Loucy (cell line): ENCODE data around the gene LRRC72.
"Not testable (repeated sequence)": the region's sequence is repeated elsewhere in the genome, so short reads cannot be mapped to it uniquely, and the experiment has no call there.

Experiments used
- H2AFZ ChIP-seq: fragments of 200-600 bp; sonication (generic); 2 replicates; pipeline ENCODE4 v1.6.0; 2016; ENCODE audit warnings: antibody characterized with exemption, mild to moderate bottlenecking, low read length, moderate library complexity
- H3F3A ChIP-seq: fragments of 200-600 bp; 2 replicates; pipeline ENCODE4 v1.6.0; 2016; ENCODE audit warnings: antibody characterized with exemption, low read depth, mild to moderate bottlenecking
- H3K27me3 ChIP-seq: fragments of 200-600 bp; sonication (generic); 2 replicates; pipeline ENCODE4 v1.6.1; 2014; ENCODE audit warnings: low read length, mild to moderate bottlenecking; ENCODE audit not compliant: insufficient read depth, poor library complexity, severe bottlenecking
- H3K36me3 ChIP-seq: fragments of 200-600 bp; sonication (generic); 2 replicates; pipeline ENCODE4 v1.6.1; 2016; ENCODE audit warnings: low read length; ENCODE audit not compliant: insufficient read depth
- H3K4me1 ChIP-seq: fragments of 200-600 bp; sonication (generic); 2 replicates; pipeline ENCODE4 v1.5.1; 2014; ENCODE audit warnings: low read length, mild to moderate bottlenecking; ENCODE audit not compliant: insufficient read depth, poor library complexity, severe bottlenecking
- H3K4me2 ChIP-seq: fragments of 200-600 bp; sonication (generic); 2 replicates; pipeline ENCODE4 v1.6.0; 2014; ENCODE audit warnings: antibody characterized with exemption, low read length, low read depth, mild to moderate bottlenecking; ENCODE audit not compliant: poor library complexity, severe bottlenecking
- H3K4me3 ChIP-seq: fragments of 200-600 bp; sonication (generic); 2 replicates; pipeline ENCODE4 v1.5.1; 2014; ENCODE audit warnings: low read length, mild to moderate bottlenecking, mixed read lengths; ENCODE audit not compliant: poor library complexity, severe bottlenecking
- H3K79me2 ChIP-seq: fragments of 200-600 bp; sonication (generic); 2 replicates; pipeline ENCODE4 v1.6.1; 2014; ENCODE audit warnings: low read length; ENCODE audit not compliant: insufficient read depth
- H3K9ac ChIP-seq: fragments of 200-600 bp; sonication (generic); 2 replicates; pipeline ENCODE4 v1.6.0; 2014; ENCODE audit warnings: mild to moderate bottlenecking, low read depth, low read length, moderate library complexity; ENCODE audit not compliant: poor library complexity, severe bottlenecking
- H3K9me2 ChIP-seq: fragments of 200-600 bp; sonication (generic); replicated peaks from 2 replicates; pipeline ENCODE4 v1.6.1; 2016; ENCODE audit warnings: low read depth, low read length, mixed read lengths
- H3K9me3 ChIP-seq: fragments of 200-600 bp; sonication (generic); 2 replicates; pipeline ENCODE4 v1.6.1; 2014; ENCODE audit warnings: mild to moderate bottlenecking, antibody characterized with exemption, low read length, low read depth; ENCODE audit not compliant: insufficient read depth
- H4K20me1 ChIP-seq: fragments of 200-600 bp; sonication (generic); 2 replicates; pipeline ENCODE4 v1.6.0; 2014; ENCODE audit warnings: antibody characterized with exemption, low read length, mild to moderate bottlenecking; ENCODE audit not compliant: insufficient read depth, poor library complexity, severe bottlenecking
- EZH2phosphoT487 ChIP-seq: fragments of 200-600 bp; IDR thresholded peaks from 2 replicates; pipeline ENCODE4 v1.6.1; 2018; ENCODE audit warnings: antibody characterized with exemption, mild to moderate bottlenecking, moderate library complexity, borderline replicate concordance
- TF ChIP-seq, protein P1 (sequence below): fragments of 200-600 bp; sonication (generic); conservative IDR thresholded peaks from 2 replicates; pipeline ENCODE4 v1.5.1; 2014; ENCODE audit warnings: mild to moderate bottlenecking, antibody characterized with exemption, low read length

LRRC72 gene

GRCh38 chr7:16594061-16594460, 67.4 kb downstream of the LRRC72 start:
- Histone ChIP-seq H2AFZ (no peak overlapping the region), H3K9ac (no peak overlapping the region), H3K79me2 (no peaks in the 10 kb centered on the region), H3K4me2 (no peak overlapping the region), H3K9me2 (no peaks in the 10 kb centered on the region), H3K9me3 (no peaks in the 10 kb centered on the region), H4K20me1 (no peaks in the 10 kb centered on the region), H3K4me3 (no peak overlapping the region), H3K27me3 (no peaks in the 10 kb centered on the region), H3F3A (no peaks in the 10 kb centered on the region), H3K4me1 (peaks cover 6% of the 10 kb centered on the region), H3K36me3 (no peaks in the 10 kb centered on the region)
- TF ChIP-seq, protein P1, sequence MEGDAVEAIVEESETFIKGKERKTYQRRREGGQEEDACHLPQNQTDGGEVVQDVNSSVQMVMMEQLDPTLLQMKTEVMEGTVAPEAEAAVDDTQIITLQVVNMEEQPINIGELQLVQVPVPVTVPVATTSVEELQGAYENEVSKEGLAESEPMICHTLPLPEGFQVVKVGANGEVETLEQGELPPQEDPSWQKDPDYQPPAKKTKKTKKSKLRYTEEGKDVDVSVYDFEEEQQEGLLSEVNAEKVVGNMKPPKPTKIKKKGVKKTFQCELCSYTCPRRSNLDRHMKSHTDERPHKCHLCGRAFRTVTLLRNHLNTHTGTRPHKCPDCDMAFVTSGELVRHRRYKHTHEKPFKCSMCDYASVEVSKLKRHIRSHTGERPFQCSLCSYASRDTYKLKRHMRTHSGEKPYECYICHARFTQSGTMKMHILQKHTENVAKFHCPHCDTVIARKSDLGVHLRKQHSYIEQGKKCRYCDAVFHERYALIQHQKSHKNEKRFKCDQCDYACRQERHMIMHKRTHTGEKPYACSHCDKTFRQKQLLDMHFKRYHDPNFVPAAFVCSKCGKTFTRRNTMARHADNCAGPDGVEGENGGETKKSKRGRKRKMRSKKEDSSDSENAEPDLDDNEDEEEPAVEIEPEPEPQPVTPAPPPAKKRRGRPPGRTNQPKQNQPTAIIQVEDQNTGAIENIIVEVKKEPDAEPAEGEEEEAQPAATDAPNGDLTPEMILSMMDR = no peak
- TF ChIP-seq EZH2phosphoT487 = no peak

DNA sequence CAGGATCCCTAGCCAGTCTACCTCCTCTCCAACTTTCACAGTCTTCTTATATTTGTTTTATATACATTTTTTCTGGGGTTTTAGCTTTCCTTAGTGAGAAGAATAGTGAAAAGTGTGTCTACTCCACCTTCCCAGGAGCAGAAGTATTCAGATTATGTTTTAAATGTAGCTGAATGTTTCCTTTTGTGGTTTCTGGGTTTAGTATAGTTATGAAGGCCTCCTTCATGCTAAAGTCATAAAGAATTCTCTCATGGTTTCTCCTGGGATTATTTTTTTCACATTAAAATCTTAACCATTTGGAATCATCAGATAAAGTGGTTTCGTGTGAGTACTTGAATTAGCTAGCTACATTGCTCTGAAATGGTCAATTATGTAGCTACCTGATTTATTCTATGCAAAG, 68.1 kb downstream of the LRRC72 start:
- Histone ChIP-seq H3K36me3 (peaks cover 2% of the 10 kb centered on the region; the same call in 1 of the 2 replicates), H3K27me3 (no peaks in the 10 kb centered on the region), H3K9me3 (no peaks in the 10 kb centered on the region), H4K20me1 (no peaks in the 10 kb centered on the region), H3K4me1 (peaks cover 6% of the 10 kb centered on the region), H3K4me2 (no peak overlapping the region), H3F3A (no peaks in the 10 kb centered on the region), H3K79me2 (no peaks in the 10 kb centered on the region), H2AFZ (no peak overlapping the region), H3K9me2 (no peaks in the 10 kb centered on the region), H3K9ac (no peak overlapping the region), H3K4me3 (no peak overlapping the region)
- TF ChIP-seq, protein P1 = no peak
- TF ChIP-seq EZH2phosphoT487 = no peak

GRCh38 chr7:16595596-16595995, 69.0 kb downstream of the LRRC72 start:
- H3K27me3 ChIP-seq, H4K20me1 ChIP-seq, H3K4me2 ChIP-seq, H3K79me2 ChIP-seq, H3K9ac ChIP-seq, H2AFZ ChIP-seq, H3F3A ChIP-seq, H3K9me3 ChIP-seq, H3K4me1 ChIP-seq, H3K4me3 ChIP-seq, H3K9me2 ChIP-seq: not testable (repeated sequence)
- peaks cover 11% of the 10 kb centered on the region; the same call in 1 of the 2 replicates for H3K36me3 ChIP-seq

DNA sequence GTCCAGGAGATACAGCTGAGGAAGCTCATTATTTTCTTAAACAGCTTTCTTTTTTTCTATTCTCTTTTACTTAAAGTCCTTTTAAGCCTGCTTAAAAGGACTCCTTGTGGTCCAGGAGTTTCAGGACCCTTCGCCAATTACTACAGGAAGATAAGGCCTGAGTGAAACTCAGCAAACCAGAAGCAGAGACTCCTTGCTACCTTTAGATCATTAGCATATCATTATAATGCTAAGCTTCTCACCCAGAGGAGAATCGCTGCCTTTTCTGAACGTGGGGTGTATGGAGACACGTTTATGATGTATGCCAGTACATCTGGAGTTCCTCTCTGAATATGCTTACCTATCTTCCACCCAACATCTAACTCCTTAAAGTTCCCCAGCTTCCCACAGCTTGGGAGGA, 71.4 kb downstream of the LRRC72 start:
- Histone ChIP-seq H3K9me3 (no peaks in the 10 kb centered on the region), H2AFZ (no peak overlapping the region), H3K79me2 (no peaks in the 10 kb centered on the region), H3F3A (no peaks in the 10 kb centered on the region), H3K4me3 (no peak overlapping the region), H3K4me2 (no peak overlapping the region), H3K4me1 (peaks cover 6% of the 10 kb centered on the region), H3K9me2 (no peaks in the 10 kb centered on the region), H3K27me3 (no peaks in the 10 kb centered on the region), H4K20me1 (no peaks in the 10 kb centered on the region), H3K9ac (no peak overlapping the region), H3K36me3 (peaks cover 35% of the 10 kb centered on the region; the same call in 1 of the 2 replicates)
- no peak for TF ChIP-seq EZH2phosphoT487
- TF ChIP-seq, protein P1 = no peak
